Pancreas (tissue), 10 donors: ENCODE data around the gene LRMDA. TPM values are rescaled to one million over a fixed set of nuclear protein-coding genes. Genes with fewer than 3 reads are reported as not detected.

ENCODE experiments used
- ATAC-seq, 4 donors: fragments of 200-7000 bp; cut with Tn5 transposase; one replicate each; pipeline versions ENCODE4 v1.8.0 to v1.9.1; 2020; ENCODE audit warnings: mild to moderate bottlenecking in 4 of 4, moderate library complexity in 4 of 4
- DNase-seq, 6 donors: peaks; one replicate each; pipeline ENCODE4 v3.0.0-alpha.2; 2020
- FAIRE-seq: peaks from 2 replicates; lab custom pipeline; 2012; peaks lifted over from hg19 to GRCh38; lab: Jason Lieb, UNC
- H3K27ac ChIP-seq, 4 donors: fragments of 200-600 bp; sonication (generic); 1 replicate in 3 of 4; 2 replicates in 1 of 4; pipeline versions ENCODE4 v1.5.0 to v1.8.0; 2020
- H3K27me3 ChIP-seq, 4 donors: fragments of 200-600 bp; one replicate each; pipeline ENCODE4 v1.8.0; 2021
- H3K36me3 ChIP-seq, 3 donors: fragments of 200-600 bp; sonication (generic) in 1 of 3; one replicate each; pipeline versions ENCODE4 v1.5.0 to v1.8.0; 2020 to 2021
- H3K4me1 ChIP-seq, 3 donors: fragments of 200-600 bp; one replicate each; pipeline ENCODE4 v1.8.0; 2021
- H3K4me3 ChIP-seq, 4 donors: fragments of 200-600 bp; sonication (generic) in 2 of 4; one replicate each; pipeline versions ENCODE4 v1.5.0 to v1.8.0; 2020 to 2021
- H3K9me3 ChIP-seq, 4 donors: fragments of 200-600 bp; one replicate each; pipeline ENCODE4 v1.8.0; 2021
- WGBS, 2 donors: extraction: QIAGEN DNeasy Blood & Tissue Kit; methylation state at CpG; one replicate each; pipeline ENCODE4 v1.1.7; 2013; 5-methylcytosine and 5-hydroxymethylcytosine counted together
- intact Hi-C, 3 donors: fragments of 100-400 bp; cut with DNase I; formaldehyde crosslinking; loops; one replicate each; pipeline versions ENCODE4 v1.11.1 to v1.14.2; 2022
- polyA plus RNA-seq, 2 donors: library from polyadenylated mRNA; stranded (reverse); fragments of 200-250 nt; gene quantifications; one replicate each; pipeline ENCODE4 v1.2.3, GENCODE V29; 2013
- total RNA-seq, 6 donors: library from RNA; stranded (reverse); fragmentation: NEBNext Ultra II Directional in 4 of 6; extraction: Animal tissue kit (Norgen Biotek cat#: 25700) in 4 of 6; gene quantifications; one replicate each; pipeline versions ENCODE4 v1.2.1 to v1.2.4, GENCODE V29; 2021 to 2023
- TF ChIP-seq, protein P1 (sequence below), 4 donors: fragments of 200-600 bp; sonication (generic) in 3 of 4; IDR thresholded peaks; one replicate each; pipeline versions ENCODE4 v1.5.0 to v1.8.0; 2021; ENCODE audit warnings: antibody characterized with exemption in 4 of 4
- donor health status: healthy with polysubstance abuse.
- donor health status: DM: no; HTN: no; CAD: no; lungs with moderate emphysema.
- donor health status: DM: no; HTN: no; CAD: no.
- donor health status: control.
- donor health status: control.
- donor health status: Bipolar disorder and iron deficiency.
- donor health status: DM: yes; HTN: yes; CAD: no.
- donor health status: DM: no; HTN: no; CAD: no.
- donor health status: DM: no; HTN: no; CAD: no.
- donor health status: DM: yes; HTN: yes; CAD: no.

LRMDA gene
- total and polyA plus RNA-seq, 8 donors: 4.6 to 21.2 (median 13.4) TPM

GRCh38 chr10:75622503-75622902, 191.1 kb downstream of the LRMDA start:
- TF ChIP-seq, protein P1, sequence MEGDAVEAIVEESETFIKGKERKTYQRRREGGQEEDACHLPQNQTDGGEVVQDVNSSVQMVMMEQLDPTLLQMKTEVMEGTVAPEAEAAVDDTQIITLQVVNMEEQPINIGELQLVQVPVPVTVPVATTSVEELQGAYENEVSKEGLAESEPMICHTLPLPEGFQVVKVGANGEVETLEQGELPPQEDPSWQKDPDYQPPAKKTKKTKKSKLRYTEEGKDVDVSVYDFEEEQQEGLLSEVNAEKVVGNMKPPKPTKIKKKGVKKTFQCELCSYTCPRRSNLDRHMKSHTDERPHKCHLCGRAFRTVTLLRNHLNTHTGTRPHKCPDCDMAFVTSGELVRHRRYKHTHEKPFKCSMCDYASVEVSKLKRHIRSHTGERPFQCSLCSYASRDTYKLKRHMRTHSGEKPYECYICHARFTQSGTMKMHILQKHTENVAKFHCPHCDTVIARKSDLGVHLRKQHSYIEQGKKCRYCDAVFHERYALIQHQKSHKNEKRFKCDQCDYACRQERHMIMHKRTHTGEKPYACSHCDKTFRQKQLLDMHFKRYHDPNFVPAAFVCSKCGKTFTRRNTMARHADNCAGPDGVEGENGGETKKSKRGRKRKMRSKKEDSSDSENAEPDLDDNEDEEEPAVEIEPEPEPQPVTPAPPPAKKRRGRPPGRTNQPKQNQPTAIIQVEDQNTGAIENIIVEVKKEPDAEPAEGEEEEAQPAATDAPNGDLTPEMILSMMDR (IDR thresholded peaks at IDR 0.05): no peak
- no peaks in the 10 kb centered on the region for H3K4me1 ChIP-seq
- intact Hi-C loops: no loop called here
- FAIRE-seq (no peak), DNase-seq (no peak), ATAC-seq (no peak)
- H3K36me3 ChIP-seq: no peaks in the 10 kb centered on the region
- no peaks in the 10 kb centered on the region for H3K27me3 ChIP-seq
- H3K9me3 ChIP-seq: no peaks in the 10 kb centered on the region
- WGBS, 2 donors: 95 to 96% methylated on average over 1 of the region's 1 CpG
- no peak overlapping the region for H3K4me3 ChIP-seq
- H3K27ac ChIP-seq: no peak overlapping the region

GRCh38 chr10:75623310-75624093, 192.1 kb downstream of the LRMDA start:
- Histone ChIP-seq H3K27me3 (no peaks in the 10 kb centered on the region), H3K36me3 (no peaks in the 10 kb centered on the region), H3K4me3 (no peak overlapping the region), H3K4me1 (no peaks in the 10 kb centered on the region), H3K27ac (no peak overlapping the region), H3K9me3 (no peaks in the 10 kb centered on the region)
- TF ChIP-seq, protein P1 (IDR thresholded peaks at IDR 0.05): no peak
- intact Hi-C loops: no loop called here
- FAIRE-seq: no peak
- no peak for DNase-seq
- no peak for ATAC-seq
- WGBS, 2 donors: 75 to 81% methylated on average over 10 of the region's 10 CpGs

DNA sequence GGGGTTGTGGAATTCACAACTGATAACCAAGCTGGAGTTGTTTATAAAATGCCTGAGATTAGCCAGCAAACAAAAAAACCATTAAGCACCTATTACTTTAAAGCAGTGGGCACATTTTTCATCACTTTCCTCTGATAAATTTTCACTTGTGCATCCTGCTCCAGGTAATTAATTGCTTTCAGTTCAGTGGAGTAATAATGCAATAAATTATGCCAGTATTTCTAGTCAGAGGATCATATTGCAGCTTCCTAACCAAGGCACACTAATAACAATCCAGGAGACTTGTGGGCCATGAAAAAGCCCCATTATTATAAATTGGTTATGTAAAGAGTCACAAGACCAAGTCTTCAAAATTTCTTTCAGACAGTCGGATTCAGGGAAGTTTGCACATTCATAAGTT, 193.2 kb downstream of the LRMDA start:
- no peak for DNase-seq
- WGBS, 2 donors: 74 to 83% methylated on average over 1 of the region's 1 CpG
- Histone ChIP-seq H3K4me1 (no peaks in the 10 kb centered on the region), H3K9me3 (no peaks in the 10 kb centered on the region), H3K27ac (no peak overlapping the region), H3K36me3 (no peaks in the 10 kb centered on the region), H3K4me3 (no peak overlapping the region), H3K27me3 (no peaks in the 10 kb centered on the region)
- TF ChIP-seq, protein P1 (IDR thresholded peaks at IDR 0.05): no peak
- no peak for ATAC-seq
- FAIRE-seq: no peak
- intact Hi-C loops: no loop called here

DNA sequence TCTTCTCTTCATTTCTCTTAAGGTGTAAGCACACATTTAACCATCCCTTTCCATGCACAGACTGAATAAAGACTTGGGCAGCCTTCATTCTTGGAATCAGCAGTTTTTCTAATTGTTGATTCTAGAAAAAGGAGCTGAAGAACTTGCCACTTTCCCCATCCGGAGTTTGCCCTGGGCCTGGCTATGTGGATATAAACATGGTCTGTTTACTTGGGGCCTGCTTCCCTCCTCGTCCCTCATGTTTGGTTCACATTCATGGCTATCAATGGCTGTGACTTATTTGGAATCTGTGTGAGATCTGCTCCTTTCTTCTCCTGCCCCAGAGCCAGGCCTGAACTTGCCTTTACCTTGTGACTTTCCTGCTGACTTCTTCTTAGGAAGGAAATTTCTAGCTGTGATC, 199.3 kb downstream of the LRMDA start:
- no peaks in the 10 kb centered on the region for H3K4me1 ChIP-seq
- FAIRE-seq (no peak), DNase-seq (no peak), ATAC-seq (no peak)
- intact Hi-C loops: no loop called here
- no peak overlapping the region for H3K4me3 ChIP-seq
- H3K27ac ChIP-seq: no peak overlapping the region
- no peaks in the 10 kb centered on the region for H3K36me3 ChIP-seq
- TF ChIP-seq, protein P1 (IDR thresholded peaks at IDR 0.05): no peak
- WGBS, 2 donors: 76 to 81% methylated on average over 2 of the region's 2 CpGs
- H3K9me3 ChIP-seq: no peaks in the 10 kb centered on the region
- H3K27me3 ChIP-seq: no peaks in the 10 kb centered on the region

GRCh38 chr10:75632805-75633462, 201.5 kb downstream of the LRMDA start:
- H3K27me3 ChIP-seq: no peaks in the 10 kb centered on the region
- no peaks in the 10 kb centered on the region for H3K36me3 ChIP-seq
- TF ChIP-seq, protein P1 (IDR thresholded peaks at IDR 0.05): no peak
- H3K9me3 ChIP-seq: no peaks in the 10 kb centered on the region
- no peak for DNase-seq
- 88 to 92% methylated on average over 8 of the region's 8 CpGs for WGBS, 2 donors
- no peak for FAIRE-seq
- intact Hi-C loops: no loop called here
- H3K27ac ChIP-seq: no peak overlapping the region
- ATAC-seq: peak in 1 of 4 donors; percentile 29
- H3K4me3 ChIP-seq: no peak overlapping the region
- peaks cover 0 to 4% (median 0%) of the 10 kb centered on the region in 3 donors for H3K4me1 ChIP-seq
